Spleen (tissue), 11 donors: Measurements from ENCODE around the gene ADAMTS4. TPM values are rescaled to one million over a fixed set of nuclear protein-coding genes. Genes with fewer than 3 reads are reported as not detected.

ENCODE experiments used
- DNase-seq: peaks from one replicate; pipeline ENCODE4 v3.0.0-alpha.2; 2020
- H3K27ac ChIP-seq, 8 donors: fragments of 200-600 bp; sonication (generic) in 7 of 8; 1 replicate in 4 of 8; 2 replicates in 4 of 8; pipeline versions ENCODE4 v1.5.0 to v1.8.0; 2016 to 2021; ENCODE audit warnings: inconsistent platforms in 4 of 8, mild to moderate bottlenecking in 4 of 8, moderate library complexity in 1 of 8
- H3K27me3 ChIP-seq, 7 donors: fragments of 200-600 bp; sonication (generic) in 6 of 7; replicated peaks in 1 of 7; 1 replicate in 4 of 7; 2 replicates in 3 of 7; pipeline versions ENCODE4 v1.5.0 to v1.8.0; 2016 to 2021; ENCODE audit warnings: inconsistent platforms in 3 of 7, mild to moderate bottlenecking in 1 of 7
- H3K36me3 ChIP-seq, 6 donors: fragments of 200-600 bp; sonication (generic) in 5 of 6; 1 replicate in 4 of 6; 2 replicates in 2 of 6; pipeline versions ENCODE4 v1.5.0 to v1.8.0; 2016 to 2021; ENCODE audit warnings: inconsistent platforms in 2 of 6
- H3K4me1 ChIP-seq, 6 donors: fragments of 200-600 bp; sonication (generic) in 5 of 6; 1 replicate in 3 of 6; 2 replicates in 3 of 6; pipeline versions ENCODE4 v1.5.0 to v1.8.0; 2016 to 2021; ENCODE audit warnings: inconsistent platforms in 3 of 6
- H3K4me3 ChIP-seq, 8 donors: fragments of 200-600 bp; sonication (generic) in 7 of 8; 1 replicate in 4 of 8; 2 replicates in 4 of 8; pipeline versions ENCODE4 v1.5.0 to v1.8.0; 2016 to 2021; ENCODE audit warnings: inconsistent platforms in 4 of 8, mild to moderate bottlenecking in 4 of 8, moderate library complexity in 2 of 8
- H3K9me3 ChIP-seq, 8 donors: fragments of 200-600 bp; sonication (generic) in 7 of 8; 1 replicate in 4 of 8; 2 replicates in 4 of 8; pipeline versions ENCODE4 v1.5.0 to v1.8.0; 2016 to 2021; ENCODE audit warnings: inconsistent platforms in 4 of 8
- CTCF ChIP-seq, 11 experiments: fragments of 200-600 bp in 7 of 11; fragments of 450-650 bp in 4 of 11; sonication (generic) in 4 of 11; IDR thresholded peaks in 8 of 11; conservative IDR thresholded peaks in 3 of 11; 1 replicate in 7 of 11; 2 replicates in 4 of 11; pipeline versions ENCODE4 v1.4.0 to v1.8.0; 2016 to 2021; ENCODE audit warnings: antibody characterized with exemption in 11 of 11, inconsistent platforms in 4 of 11, mild to moderate bottlenecking in 1 of 11
- POLR2A ChIP-seq, 3 donors: fragments of 450-650 bp; IDR thresholded peaks; one replicate each; pipeline ENCODE4 v1.5.1; 2017; ENCODE audit warnings: antibody characterized with exemption in 3 of 3, mild to moderate bottlenecking in 1 of 3
- POLR2AphosphoS5 ChIP-seq, 3 donors: sonication (generic); formaldehyde crosslinking; IDR thresholded peaks; one replicate each; pipeline ENCODE4 v1.5.1; 2017; ENCODE audit warnings: antibody characterized with exemption in 3 of 3
- WGBS, 5 donors: extraction: QIAGEN DNeasy Blood & Tissue Kit in 3 of 5; methylation state at CpG; one replicate each; pipeline versions ENCODE4 v1.1.5 to v1.1.7; 2013 to 2018; 5-methylcytosine and 5-hydroxymethylcytosine counted together
- intact Hi-C: fragments of 100-400 bp; cut with DNase I; formaldehyde crosslinking; loops from one replicate; pipeline ENCODE4 v1.15.0; 2023; ENCODE audit warnings: low total_unique reads
- polyA plus RNA-seq, 3 donors: library from polyadenylated mRNA; stranded (reverse); fragments of 200-250 nt; gene quantifications; one replicate each; pipeline ENCODE4 v1.2.1, GENCODE V29; 2013
- total RNA-seq, 7 donors: library from RNA; depleted of rRNA in 3 of 7; stranded (reverse); fragments of >200 nt in 3 of 7; fragmentation: NEBNext Ultra II Directional in 4 of 7; extraction: Animal tissue kit (Norgen Biotek cat#: 25700) in 4 of 7; gene quantifications; one replicate each; pipeline versions ENCODE4 v1.1.0 to v1.2.1, GENCODE V29; 2016 to 2021
- donor health status: healthy with polysubstance abuse.
- donor health status: DM: no; HTN: no; CAD: no; lungs with moderate emphysema.
- donor health status: DM: no; HTN: no; CAD: no.
- donor health status: Bipolar disorder and iron deficiency.
- donor health status: healthy.
- donor health status: DM: no; HTN: no; CAD: no.
- donor health status: DM: yes; HTN: yes; CAD: no.

The ADAMTS4 gene
- total and polyA plus RNA-seq, 10 donors = 0.26 to 37.8 (median 4.0) TPM

- no peaks in the 10 kb centered on the region for H3K27me3 ChIP-seq
- H3K36me3 ChIP-seq = peaks cover 3 to 46% (median 41%) of the 10 kb centered on the region in 6 donors
- H3K4me3 ChIP-seq = peak overlapping the region; percentile 71 to 95 (median 76)
- TF ChIP-seq CTCF (IDR thresholded peaks at IDR 0.05 in 8 of 11, conservative IDR thresholded peaks at IDR 0.05 in 3 of 11) = no peak
- no peak for TF ChIP-seq POLR2A (IDR thresholded peaks at IDR 0.05)
- no peak for TF ChIP-seq POLR2AphosphoS5 (IDR thresholded peaks at IDR 0.05)
- H3K27ac ChIP-seq = peak overlapping the region; percentile 79 to 95 (median 92)
- H3K4me1 ChIP-seq = peaks cover 18 to 89% (median 57%) of the 10 kb centered on the region in 6 donors
- DNase-seq = peak; percentile 57
- 19 to 27% (median 24%) methylated on average over 16 to 17 of the region's 17 CpGs for WGBS, 5 donors
- no peaks in the 10 kb centered on the region for H3K9me3 ChIP-seq
- intact Hi-C loops = no loop called here
Observed at GRCh38 chr1:161176468-161177111, 22.3 kb downstream of the ADAMTS4 start.

GRCh38 chr1:161175771-161176453, 22.9 kb downstream of the ADAMTS4 start:
- intact Hi-C loops = no loop called here
- 75 to 85% (median 83%) methylated on average over 10 of the region's 10 CpGs for WGBS, 5 donors
- peak; percentile 76 for DNase-seq
- no peaks in the 10 kb centered on the region for H3K27me3 ChIP-seq
- no peaks in the 10 kb centered on the region for H3K9me3 ChIP-seq
- peak overlapping the region in 6 of 8 donors; percentile 71 to 95 (median 76) for H3K4me3 ChIP-seq
- peaks cover 5 to 53% (median 47%) of the 10 kb centered on the region in 6 donors for H3K36me3 ChIP-seq
- H3K27ac ChIP-seq = peak overlapping the region in 7 of 8 donors; percentile 79 to 95 (median 93)
- TF ChIP-seq POLR2AphosphoS5 (IDR thresholded peaks at IDR 0.05) (no peak), POLR2A (IDR thresholded peaks at IDR 0.05) (no peak), CTCF (IDR thresholded peaks at IDR 0.05 in 8 of 11, conservative IDR thresholded peaks at IDR 0.05 in 3 of 11) (no peak)
- peaks cover 18 to 83% (median 50%) of the 10 kb centered on the region in 6 donors for H3K4me1 ChIP-seq

GRCh38 chr1:161174911-161175310, 23.9 kb downstream of the ADAMTS4 start:
- Histone ChIP-seq H3K9me3 (no peaks in the 10 kb centered on the region), H3K36me3 (peaks cover 5 to 63% (median 57%) of the 10 kb centered on the region in 6 donors), H3K27me3 (no peaks in the 10 kb centered on the region), H3K27ac (peak overlapping the region in 3 of 8 donors; percentile 91 to 95 (median 95)), H3K4me3 (peak overlapping the region in 1 of 8 donors; percentile 95), H3K4me1 (peaks cover 18 to 73% (median 42%) of the 10 kb centered on the region in 6 donors)
- TF ChIP-seq POLR2A (IDR thresholded peaks at IDR 0.05) (no peak), CTCF (IDR thresholded peaks at IDR 0.05 in 8 of 11, conservative IDR thresholded peaks at IDR 0.05 in 3 of 11) (no peak), POLR2AphosphoS5 (IDR thresholded peaks at IDR 0.05) (no peak)
- intact Hi-C loops = no loop called here
- WGBS, 5 donors = 92 to 99% (median 96%) methylated on average over 11 of the region's 11 CpGs
- peak; percentile 76 for DNase-seq

GRCh38 chr1:161173711-161174110, 25.1 kb downstream of the ADAMTS4 start:
- no peak overlapping the region for H3K4me3 ChIP-seq
- peaks cover 5 to 75% (median 64%) of the 10 kb centered on the region in 6 donors for H3K36me3 ChIP-seq
- peak; percentile 53 for DNase-seq
- 92 to 95% (median 95%) methylated on average over 11 of the region's 11 CpGs for WGBS, 5 donors
- intact Hi-C loops = no loop called here
- peak overlapping the region in 5 of 8 donors; percentile 3 to 62 (median 42) for H3K27ac ChIP-seq
- H3K9me3 ChIP-seq = no peaks in the 10 kb centered on the region
- no peaks in the 10 kb centered on the region for H3K27me3 ChIP-seq
- TF ChIP-seq CTCF (IDR thresholded peaks at IDR 0.05 in 8 of 11, conservative IDR thresholded peaks at IDR 0.05 in 3 of 11) = no peak
- TF ChIP-seq POLR2A (IDR thresholded peaks at IDR 0.05) = no peak
- TF ChIP-seq POLR2AphosphoS5 (IDR thresholded peaks at IDR 0.05) = no peak
- peaks cover 18 to 67% (median 42%) of the 10 kb centered on the region in 6 donors for H3K4me1 ChIP-seq
